HepG2 (cell line): ENCODE data around the gene NUCB1. TPM values are rescaled to one million over a fixed set of nuclear protein-coding genes. Genes with fewer than 3 reads are reported as not detected.

Experiments
- GFI1 ChIP-seq: sonication (generic); formaldehyde crosslinking; IDR thresholded peaks from 2 replicates; pipeline ENCODE4 v1.5.0; 2020; ENCODE audit warnings: missing genetic modification reagents, mild to moderate bottlenecking, borderline replicate concordance
- GPBP1L1 ChIP-seq: sonication (generic); formaldehyde crosslinking; IDR thresholded peaks from 2 replicates; pipeline ENCODE4 v1.5.0; 2020; ENCODE audit warnings: mild to moderate bottlenecking, missing genetic modification reagents
- GZF1 ChIP-seq: sonication (generic); formaldehyde crosslinking; IDR thresholded peaks from 2 replicates; pipeline ENCODE4 v1.5.1; 2020; ENCODE audit warnings: mild to moderate bottlenecking, missing genetic modification reagents
- HOXA7 ChIP-seq: sonication (generic); formaldehyde crosslinking; IDR thresholded peaks from 2 replicates; pipeline ENCODE4 v1.8.1; 2022; ENCODE audit warnings: mild to moderate bottlenecking, missing genetic modification reagents, moderate library complexity
- IKZF1 ChIP-seq: fragments of 450-650 bp; IDR thresholded peaks from 2 replicates; pipeline ENCODE4 v1.7.1; 2016
- KLF11 ChIP-seq: IDR thresholded peaks from 2 replicates; pipeline ENCODE4 v1.6.1; 2016; ENCODE audit warnings: missing compliant biosample characterization
- LCORL ChIP-seq, 2 experiments: fragments of 450-650 bp in 1 of 2; sonication (generic) in 1 of 2; formaldehyde crosslinking in 1 of 2; IDR thresholded peaks; 2 replicates each; pipeline versions ENCODE4 v1.5.0 to v1.6.1; 2017 to 2020; ENCODE audit warnings: antibody characterized with exemption in 1 of 2, missing genetic modification reagents in 1 of 2
- MNT ChIP-seq: fragments of 450-650 bp; IDR thresholded peaks from 2 replicates; pipeline ENCODE4 v1.6.1; 2016
- TGIF2 ChIP-seq: IDR thresholded peaks from 2 replicates; pipeline ENCODE4 v1.6.1; 2016; ENCODE audit warnings: control low read depth, missing compliant biosample characterization
- THAP11 ChIP-seq: IDR thresholded peaks from 2 replicates; pipeline ENCODE4 v1.6.1; 2016; ENCODE audit warnings: missing biosample characterization, missing genetic modification reagents
- UBTF ChIP-seq: sonication (generic); formaldehyde crosslinking; IDR thresholded peaks from 2 replicates; pipeline ENCODE4 v1.4.0; 2020; ENCODE audit warnings: mild to moderate bottlenecking, missing genetic modification reagents
- ZNF205 ChIP-seq: IDR thresholded peaks from 2 replicates; pipeline ENCODE4 v1.6.1; 2018; ENCODE audit warnings: missing biosample characterization, missing genetic modification reagents
- ZNF263 ChIP-seq: sonication (generic); formaldehyde crosslinking; IDR thresholded peaks from 2 replicates; pipeline ENCODE4 v1.4.0; 2020; ENCODE audit warnings: missing genetic modification reagents
- ZNF362 ChIP-seq: sonication (generic); formaldehyde crosslinking; IDR thresholded peaks from 2 replicates; pipeline ENCODE4 v1.4.0; 2020; ENCODE audit warnings: missing genetic modification reagents, mild to moderate bottlenecking, borderline replicate concordance
- ZNF558 ChIP-seq: sonication (generic); formaldehyde crosslinking; IDR thresholded peaks from 2 replicates; pipeline ENCODE4 v1.9.0; 2022; ENCODE audit warnings: mild to moderate bottlenecking, missing genetic modification reagents, borderline replicate concordance
- polyA plus RNA-seq, 8 experiments: library from polyadenylated mRNA; depleted of rRNA in 3 of 8; stranded (reverse) in 7 of 8; unstranded in 1 of 8; fragments of >200 nt; fragmentation: Illumina TruSeq in 4 of 8; extraction: Trizol in 4 of 8; gene quantifications; 2 replicates each; pipeline versions ENCODE4 v1.2.1 to v1.2.3, GENCODE V29; 2011 to 2016; ENCODE audit warnings: low read depth in 4 of 8, missing spikeins in 1 of 8, mixed read lengths in 1 of 8; ENCODE audit not compliant: insufficient read depth in 1 of 8
- total RNA-seq, 5 experiments: library from RNA; depleted of rRNA; stranded (reverse); fragments of >200 nt; fragmentation: Illumina TruSeq; extraction: Trizol; gene quantifications; 2 replicates each; pipeline ENCODE4 v1.2.3, GENCODE V29; 2016; ENCODE audit warnings: low read depth in 1 of 5

NUCB1 gene
- total and polyA plus RNA-seq, 2 of the 13 experiments (the other 11 are each of a cell fraction or from before 2014, with no cell fraction given), result 82.3 to 106 TPM

GRCh38 chr19:48905664-48906063 is 5.6 kb downstream of the NUCB1 start (continued):
- TF ChIP-seq GFI1 (CRISPR knock-in tag) (no peak), TGIF2 (no peak), ZNF362 (CRISPR knock-in tag) (no peak), ZNF205 (no peak), GZF1 (CRISPR knock-in tag) (no peak), THAP11 (no peak), GPBP1L1 (CRISPR knock-in tag) (no peak), LCORL (IDR thresholded peaks at IDR 0.05) (no peak), LCORL (CRISPR knock-in tag; IDR thresholded peaks at IDR 0.05) (no peak), UBTF (CRISPR knock-in tag) (no peak), ZNF263 (no peak), IKZF1 (no peak), MNT (no peak), KLF11 (CRISPR knock-in tag) (no peak), HOXA7 (CRISPR knock-in tag) (no peak), ZNF558 (CRISPR knock-in tag) (no peak)
